Ishikawa (cell line): ENCODE measurements around the gene DACH1.

Experiments
- CREB1 ChIP-seq: IDR thresholded peaks from 2 replicates; pipeline ENCODE4 v1.6.1; 2012; ENCODE audit warnings: low read depth
- EP300 ChIP-seq: IDR thresholded peaks from 2 replicates; pipeline ENCODE4 v1.6.1; 2012; ENCODE audit warnings: borderline replicate concordance
- FOXM1 ChIP-seq: IDR thresholded peaks from 2 replicates; pipeline ENCODE4 v1.6.1; 2012; ENCODE audit warnings: low read depth, borderline replicate concordance
- NFIC ChIP-seq: IDR thresholded peaks from 2 replicates; pipeline ENCODE4 v1.6.1; 2012
- RAD21 ChIP-seq: IDR thresholded peaks from 2 replicates; pipeline ENCODE4 v1.6.1; 2012; ENCODE audit warnings: low read depth
- REST ChIP-seq: IDR thresholded peaks from 2 replicates; pipeline ENCODE4 v1.6.1; 2012; ENCODE audit warnings: low read depth, mild to moderate bottlenecking
- TCF12 ChIP-seq: IDR thresholded peaks from 2 replicates; pipeline ENCODE4 v1.6.1; 2012; ENCODE audit warnings: low read depth
- TF ChIP-seq, protein P1 (sequence below): IDR thresholded peaks from 2 replicates; pipeline ENCODE4 v1.6.1; 2012

DNA sequence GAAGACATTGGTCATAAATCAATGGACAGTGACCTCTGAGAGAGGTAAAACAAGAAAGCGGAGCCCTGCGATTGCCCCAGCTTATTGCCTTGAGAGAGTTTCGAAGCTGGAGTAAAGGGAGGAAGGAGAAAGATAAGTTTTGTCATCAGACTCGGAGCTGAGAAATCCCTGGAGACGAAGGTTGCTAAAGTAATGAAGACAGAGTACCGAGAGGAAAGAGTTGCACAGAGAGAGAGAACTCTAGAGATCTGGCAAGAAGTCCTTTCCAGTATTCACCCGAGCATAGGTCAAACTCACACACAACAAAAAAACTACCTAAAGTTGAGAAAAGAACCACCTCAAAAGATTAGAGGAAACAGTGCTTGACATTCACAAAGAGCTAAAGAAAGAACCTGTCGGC, 472.0 kb downstream of the DACH1 start:
- no peak for TF ChIP-seq EP300
- no peak for TF ChIP-seq REST
- TF ChIP-seq, protein P1, sequence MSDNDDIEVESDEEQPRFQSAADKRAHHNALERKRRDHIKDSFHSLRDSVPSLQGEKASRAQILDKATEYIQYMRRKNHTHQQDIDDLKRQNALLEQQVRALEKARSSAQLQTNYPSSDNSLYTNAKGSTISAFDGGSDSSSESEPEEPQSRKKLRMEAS: no peak
- TF ChIP-seq CREB1: no peak
- TF ChIP-seq RAD21: no peak
- TF ChIP-seq FOXM1: no peak
- TF ChIP-seq NFIC: no peak
- TF ChIP-seq TCF12: no peak
